SK-N-SH (cell line): ENCODE data around the gene IQGAP2.

Experiments used
- CTCF ChIP-seq: fragments of 200-600 bp; sonication (generic); IDR thresholded peaks from 2 replicates; pipeline ENCODE4 v1.6.1; 2017; ENCODE audit warnings: antibody characterized with exemption, mild to moderate bottlenecking, moderate library complexity
- EP300 ChIP-seq, 2 experiments: IDR thresholded peaks; 2 replicates each; pipeline versions ENCODE4 v1.4.0 to v1.6.1; 2012; ENCODE audit warnings: borderline replicate concordance in 1 of 2, low read depth in 1 of 2, low read length in 1 of 2
- FOXJ3 ChIP-seq: sonication (generic); formaldehyde crosslinking; IDR thresholded peaks from 2 replicates; pipeline ENCODE4 v1.5.1; 2020; ENCODE audit warnings: mild to moderate bottlenecking, missing genetic modification reagents
- FOXM1 ChIP-seq: IDR thresholded peaks from 2 replicates; pipeline ENCODE4 v1.4.0; 2012; ENCODE audit warnings: low read depth, mild to moderate bottlenecking
- GATA2 ChIP-seq: sonication (generic); formaldehyde crosslinking; IDR thresholded peaks from 2 replicates; pipeline ENCODE4 v1.5.0; 2020; ENCODE audit warnings: mild to moderate bottlenecking, missing genetic modification reagents
- JUND ChIP-seq: IDR thresholded peaks from 2 replicates; pipeline ENCODE4 v1.4.0; 2012
- MAX ChIP-seq: IDR thresholded peaks from 2 replicates; pipeline ENCODE4 v1.4.0; 2012; ENCODE audit warnings: low read depth
- MXI1 ChIP-seq: IDR thresholded peaks from 2 replicates; pipeline ENCODE4 v1.6.1; 2012; ENCODE audit warnings: mild to moderate bottlenecking, low read depth, low read length, improper control_type of control experiment
- RFX5 ChIP-seq: IDR thresholded peaks from 2 replicates; pipeline ENCODE4 v1.6.1; 2012; ENCODE audit warnings: mild to moderate bottlenecking, improper control_type of control experiment, low read length
- TAF1 ChIP-seq: IDR thresholded peaks from 2 replicates; pipeline ENCODE4 v1.6.1; 2012; ENCODE audit warnings: low read depth, mild to moderate bottlenecking, low read length, moderate library complexity, borderline replicate concordance

- no peak for TF ChIP-seq RFX5
- no peak for TF ChIP-seq CTCF
- TF ChIP-seq MXI1: no peak
- no peak for TF ChIP-seq JUND
- no peak for TF ChIP-seq TAF1
- TF ChIP-seq FOXJ3: no peak
- no peak for TF ChIP-seq EP300 (IDR thresholded peaks at IDR 0.05; ENCODE audit: borderline replicate concordance in 1 of 2, low read depth in 1 of 2, low read length in 1 of 2)
- no peak for TF ChIP-seq GATA2 (CRISPR knock-in tag)
- no peak for TF ChIP-seq FOXM1
- TF ChIP-seq MAX: no peak
Measured at GRCh38 chr5:76467216-76467615, 64.1 kb downstream of the IQGAP2 start.
